ENCODE data around the gene MUC13. TPM values are rescaled to one million over a fixed set of nuclear protein-coding genes. Genes with fewer than 3 reads are reported as not detected.

The MUC13 gene
- total and polyA plus RNA-seq, 11 donors = 0.08 to 0.15 TPM; not detected in 9

DNA sequence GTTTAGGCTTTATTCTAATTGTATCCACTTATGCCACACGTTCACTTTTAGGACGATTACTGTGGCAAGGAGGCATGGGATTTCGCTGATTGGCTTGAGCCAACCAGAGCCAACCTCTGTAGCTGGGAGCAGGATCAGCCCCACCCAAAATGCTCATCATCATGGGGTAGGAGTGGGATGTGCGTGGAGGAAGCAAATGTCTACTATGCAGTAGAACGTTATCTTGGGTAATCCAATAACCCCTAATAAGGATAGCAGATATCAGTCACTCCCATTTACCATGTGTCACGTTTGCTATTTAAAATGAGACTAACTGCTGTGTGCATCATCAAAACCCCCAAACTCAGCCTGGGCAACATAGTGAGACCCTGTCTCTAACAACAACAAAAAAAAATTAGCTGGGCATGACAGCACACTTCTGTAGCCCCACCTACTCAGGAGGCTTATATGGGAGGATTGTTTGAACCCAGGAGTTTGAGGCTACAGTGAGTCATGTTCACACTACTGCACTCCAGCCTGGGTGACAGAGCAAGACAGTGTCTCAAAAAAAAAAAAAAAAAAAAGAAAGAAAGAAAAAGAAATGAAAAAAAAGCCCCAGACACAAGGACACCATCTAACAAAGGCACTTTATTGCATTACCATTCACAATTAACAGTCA, 29.6 kb downstream of the MUC13 start:
- H3K4me3 ChIP-seq = no peak overlapping the region
- intact Hi-C loops (cut with DNase I) = loop anchor here in 8 of 10 donors (5.0 to 10.0 kb wide), 3 partner anchors 330 to 340 kb away; no protein-coding TSS in a partner anchor
- WGBS, 4 donors = 78 to 87% (median 81%) methylated on average over 6 of the region's 6 CpGs

GRCh38 chr3:124903896-124904834, 30.4 kb downstream of the MUC13 start:
- 69 to 91% (median 83%) methylated on average over 1 of the region's 1 CpG for WGBS, 4 donors
- no peaks in the 10 kb centered on the region for H3K9me3 ChIP-seq
- no peaks in the 10 kb centered on the region for H3K36me3 ChIP-seq
- DNase-seq = no peak
- H3K27ac ChIP-seq = no peak overlapping the region
- H3K4me3 ChIP-seq = no peak overlapping the region
- no peak for TF ChIP-seq CTCF (IDR thresholded peaks at IDR 0.05)
- TF ChIP-seq POLR2A (IDR thresholded peaks at IDR 0.05) = no peak
- intact Hi-C loops (cut with DNase I) = loop anchor here in 7 of 10 donors (5.0 to 10.0 kb wide), 3 partner anchors 329 to 339 kb away; no protein-coding TSS in a partner anchor
- H3K27me3 ChIP-seq = no peaks in the 10 kb centered on the region
- peaks cover 0 to 19% (median 6%) of the 10 kb centered on the region in 12 donors for H3K4me1 ChIP-seq
- no peak for ATAC-seq

More for the DNA sequence above, 29.6 kb downstream of the MUC13 start:
- Histone ChIP-seq H3K9me3 (no peaks in the 10 kb centered on the region), H3K27me3 (no peaks in the 10 kb centered on the region), H3K4me1 (peaks cover 0 to 16% (median 6%) of the 10 kb centered on the region in 12 donors), H3K27ac (no peak overlapping the region), H3K36me3 (no peaks in the 10 kb centered on the region)
- ATAC-seq = no peak
- no peak for DNase-seq
- TF ChIP-seq POLR2A (IDR thresholded peaks at IDR 0.05) = no peak

DNA sequence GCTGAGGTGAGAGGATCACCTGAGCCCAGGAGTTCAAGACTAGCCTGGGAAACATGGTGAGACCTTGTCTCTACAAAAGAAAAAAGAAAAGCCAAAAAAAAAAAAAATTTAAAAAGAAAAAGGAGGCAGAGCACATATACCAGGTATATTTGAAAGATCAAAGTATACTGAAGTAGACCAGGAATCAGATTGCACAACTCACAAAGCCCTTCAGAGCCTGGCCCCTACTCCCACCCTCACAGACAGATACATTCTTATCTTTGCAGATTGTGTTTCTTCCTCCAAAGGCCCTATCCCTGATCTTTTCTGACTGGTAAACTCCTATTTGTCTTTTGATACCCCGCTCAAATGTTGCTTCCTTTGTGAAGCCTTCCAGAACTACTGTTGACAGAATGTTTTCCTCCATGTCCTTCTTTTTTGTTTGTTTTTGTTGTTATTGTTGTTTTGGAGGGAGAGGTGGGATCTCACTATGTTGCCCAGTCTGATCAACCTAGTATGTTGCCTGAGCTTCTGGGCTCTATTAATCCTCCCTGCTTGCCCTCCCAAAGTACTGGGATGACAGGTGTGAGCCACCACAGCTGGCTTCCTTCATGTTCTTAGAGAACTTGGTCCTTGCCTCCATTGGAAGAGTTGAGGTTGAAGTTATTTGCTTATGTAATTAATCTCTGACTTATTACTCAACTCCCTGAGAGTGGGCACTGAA, 37.6 kb downstream of the MUC13 start:
- WGBS, 4 donors = 97 to 100% (median 97%) methylated on average over 1 of the region's 1 CpG

More for the DNA sequence above, 37.6 kb downstream of the MUC13 start:
- Histone ChIP-seq H3K36me3 (no peaks in the 10 kb centered on the region), H3K9me3 (no peaks in the 10 kb centered on the region), H3K4me3 (no peak overlapping the region), H3K4me1 (peaks cover 0 to 24% (median 10%) of the 10 kb centered on the region in 12 donors), H3K27me3 (no peaks in the 10 kb centered on the region), H3K27ac (no peak overlapping the region)
- no peak for TF ChIP-seq CTCF (IDR thresholded peaks at IDR 0.05)
- TF ChIP-seq POLR2A (IDR thresholded peaks at IDR 0.05) = no peak
- ATAC-seq (no peak), DNase-seq (no peak)
- intact Hi-C loops (cut with DNase I) = loop anchor here in 1 of 10 donors (2.0 kb wide), 1 partner anchor 134 kb away; no protein-coding TSS in a partner anchor
